Neural progenitor cell (in vitro differentiated cells): ENCODE measurements around the gene DIAPH3. TPM values are rescaled to one million over a fixed set of nuclear protein-coding genes. Genes with fewer than 3 reads are reported as not detected.

Source experiments
- DNase-seq: peaks from one replicate; pipeline ENCODE4 v3.0.0-alpha.2; 2016; ENCODE audit warnings: low spot score
- H2AFZ ChIP-seq: fragments of 200-600 bp; sonication (generic); replicated peaks from 2 replicates; pipeline ENCODE4 v1.6.1; 2016; ENCODE audit warnings: antibody characterized with exemption
- H3F3A ChIP-seq: fragments of 200-600 bp; sonication (generic); 2 replicates; pipeline ENCODE4 v1.6.1; 2016; ENCODE audit warnings: antibody characterized with exemption, low read depth
- H3K27ac ChIP-seq: fragments of 200-600 bp; sonication (generic); 2 replicates; pipeline ENCODE4 v1.5.1; 2016; ENCODE audit warnings: mild to moderate bottlenecking
- H3K27me3 ChIP-seq: fragments of 200-600 bp; sonication (generic); 2 replicates; pipeline ENCODE4 v1.6.1; 2016; ENCODE audit warnings: mild to moderate bottlenecking, moderate library complexity
- H3K36me3 ChIP-seq: fragments of 200-600 bp; sonication (generic); 2 replicates; pipeline ENCODE4 v1.5.1; 2016
- H3K4me1 ChIP-seq: fragments of 200-600 bp; sonication (generic); 2 replicates; pipeline ENCODE4 v1.6.1; 2016; ENCODE audit warnings: mixed run types
- H3K4me2 ChIP-seq: fragments of 200-600 bp; sonication (generic); 2 replicates; pipeline ENCODE4 v1.6.1; 2016
- H3K4me3 ChIP-seq: fragments of 200-600 bp; sonication (generic); 2 replicates; pipeline ENCODE4 v1.5.1; 2016
- H3K79me2 ChIP-seq: fragments of 200-600 bp; sonication (generic); 2 replicates; pipeline ENCODE4 v1.6.1; 2016; ENCODE audit warnings: low read depth
- H3K9ac ChIP-seq: fragments of 200-600 bp; sonication (generic); 2 replicates; pipeline ENCODE4 v1.6.1; 2016
- H3K9me3 ChIP-seq: fragments of 200-600 bp; sonication (generic); 2 replicates; pipeline ENCODE4 v1.5.1; 2016; ENCODE audit warnings: low read depth
- H4K20me1 ChIP-seq: fragments of 200-600 bp; sonication (generic); 2 replicates; pipeline ENCODE4 v1.6.1; 2016; ENCODE audit warnings: low read depth
- H3K27ac Mint-ChIP-seq: 3 replicates; pipeline ENCODE4 v1.8.0; 2021; ENCODE audit warnings: mixed read lengths
- H3K27me3 Mint-ChIP-seq: 2 replicates; pipeline ENCODE4 v1.8.0; 2022; ENCODE audit warnings: low read depth, mild to moderate bottlenecking, inconsistent platforms, moderate library complexity, mixed read lengths; ENCODE audit not compliant: insufficient read depth
- H3K36me3 Mint-ChIP-seq: 3 replicates; pipeline ENCODE4 v1.8.0; 2021; ENCODE audit warnings: mixed read lengths
- H3K4me1 Mint-ChIP-seq: 3 replicates; pipeline ENCODE4 v1.8.0; 2021; ENCODE audit warnings: mixed read lengths
- H3K4me3 Mint-ChIP-seq: 3 replicates; pipeline ENCODE4 v1.8.0; 2021; ENCODE audit warnings: mild to moderate bottlenecking, moderate library complexity, mixed read lengths
- H3K9me3 Mint-ChIP-seq: 3 replicates; pipeline ENCODE4 v1.8.0; 2020; ENCODE audit warnings: mixed read lengths
- CTCF ChIP-seq: fragments of 200-600 bp; sonication (generic); IDR thresholded peaks from 2 replicates; pipeline ENCODE4 v1.5.1; 2017; ENCODE audit warnings: antibody characterized with exemption, mild to moderate bottlenecking
- EZH2 ChIP-seq: fragments of 200-600 bp; sonication (generic); IDR thresholded peaks from 2 replicates; pipeline ENCODE4 v1.6.1; 2017; ENCODE audit warnings: antibody characterized with exemption, mild to moderate bottlenecking, moderate library complexity
- EZH2phosphoT487 ChIP-seq: fragments of 200-600 bp; sonication (generic); IDR thresholded peaks from 2 replicates; pipeline ENCODE4 v1.6.1; 2017; ENCODE audit warnings: antibody characterized with exemption
- total RNA-seq: library from RNA; depleted of rRNA; stranded (reverse); fragments of >200 nt; gene quantifications from 2 replicates; pipeline ENCODE4 v1.2.3, GENCODE V29; 2015; ENCODE audit warnings: low replicate concordance

The DIAPH3 gene
- total RNA-seq, 1 donor from 2014 or later = 51.5 TPM

DNA sequence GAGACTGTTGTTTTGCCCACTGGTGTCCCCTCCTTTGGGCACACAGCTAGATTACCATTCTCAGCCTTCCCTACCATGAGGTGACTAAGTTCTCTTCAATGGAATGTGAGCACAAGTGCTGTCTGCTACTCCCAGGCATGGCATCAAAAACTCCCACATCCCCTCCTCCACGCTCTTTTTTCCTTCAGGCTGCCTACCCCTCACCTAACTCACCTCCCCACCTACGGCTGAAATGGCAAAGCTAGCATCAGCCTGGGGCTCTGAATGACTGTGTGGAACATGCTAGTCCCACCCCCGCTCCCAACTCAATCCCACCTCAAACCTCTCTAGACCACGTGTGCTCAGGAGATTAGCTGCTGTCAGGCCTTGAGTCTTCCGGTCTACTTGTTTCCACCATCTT lies 512.2 kb downstream of the DIAPH3 start:
- Histone ChIP-seq H3K4me3 (no peak overlapping the region), H3K27me3 (no peaks in the 10 kb centered on the region), H3K9me3 (no peaks in the 10 kb centered on the region), H3K4me1 (no peaks in the 10 kb centered on the region), H3K79me2 (no peaks in the 10 kb centered on the region), H3K36me3 (no peaks in the 10 kb centered on the region), H3F3A (no peaks in the 10 kb centered on the region), H3K27ac (no peak overlapping the region), H2AFZ (no peak overlapping the region), H3K4me2 (no peak overlapping the region), H3K9ac (no peak overlapping the region), H4K20me1 (no peaks in the 10 kb centered on the region)
- Mint-ChIP-seq H3K27me3 (peaks cover 6% of the 10 kb centered on the region), H3K4me1 (peaks cover 4% of the 10 kb centered on the region), H3K9me3 (no peaks in the 10 kb centered on the region), H3K27ac (no peak overlapping the region), H3K4me3 (no peak overlapping the region), H3K36me3 (no peaks in the 10 kb centered on the region)
- no peak for DNase-seq
- TF ChIP-seq CTCF = no peak
- no peak for TF ChIP-seq EZH2phosphoT487
- TF ChIP-seq EZH2 = no peak

DNA sequence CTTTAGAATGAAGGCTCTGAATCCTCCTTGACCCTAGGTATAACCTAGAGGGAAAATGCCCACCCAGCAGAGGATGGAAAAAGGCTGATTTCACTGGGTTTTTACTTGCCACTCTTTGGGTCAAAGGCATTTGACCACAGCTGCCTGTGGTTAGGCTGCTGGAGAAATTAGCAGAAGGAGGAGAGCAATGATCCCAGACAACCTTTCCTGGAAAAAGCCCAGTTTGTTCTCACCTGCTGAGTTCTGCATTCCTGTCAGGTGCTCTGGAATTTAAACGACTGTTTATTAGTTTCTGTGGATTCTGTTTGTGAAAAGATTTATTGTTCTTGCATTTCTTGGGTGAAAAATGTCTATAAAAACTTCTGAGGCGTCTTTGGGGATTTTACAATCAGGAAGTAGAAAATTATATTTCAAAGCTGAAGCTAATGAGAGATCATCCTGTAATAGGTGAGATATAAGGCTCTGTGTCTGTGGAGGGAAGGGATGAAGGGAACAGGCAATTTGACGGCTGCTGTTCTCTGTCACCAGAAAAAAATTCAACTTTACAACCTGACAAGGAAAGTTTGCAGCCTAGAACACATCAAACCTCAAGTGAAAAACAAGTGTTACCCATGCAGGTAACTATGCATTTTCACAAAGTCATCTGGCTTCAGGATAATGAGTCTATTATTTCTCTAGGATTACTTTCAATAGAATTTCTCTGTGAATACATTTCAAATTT lies 519.7 kb downstream of the DIAPH3 start:
- Histone ChIP-seq H4K20me1 (no peaks in the 10 kb centered on the region), H3K9me3 (no peaks in the 10 kb centered on the region), H3K9ac (no peak overlapping the region), H3K4me3 (no peak overlapping the region), H3F3A (no peaks in the 10 kb centered on the region), H2AFZ (no peak overlapping the region), H3K79me2 (no peaks in the 10 kb centered on the region), H3K4me2 (no peak overlapping the region), H3K4me1 (no peaks in the 10 kb centered on the region), H3K36me3 (no peaks in the 10 kb centered on the region), H3K27ac (no peak overlapping the region), H3K27me3 (no peaks in the 10 kb centered on the region)
- no peak for TF ChIP-seq EZH2
- no peak for TF ChIP-seq EZH2phosphoT487
- TF ChIP-seq CTCF = no peak
- Mint-ChIP-seq H3K27me3 (no peaks in the 10 kb centered on the region), H3K4me1 (peaks cover 9% of the 10 kb centered on the region), H3K36me3 (no peaks in the 10 kb centered on the region), H3K9me3 (peaks cover 3% of the 10 kb centered on the region), H3K4me3 (no peak overlapping the region), H3K27ac (no peak overlapping the region)
- DNase-seq = no peak

DNA sequence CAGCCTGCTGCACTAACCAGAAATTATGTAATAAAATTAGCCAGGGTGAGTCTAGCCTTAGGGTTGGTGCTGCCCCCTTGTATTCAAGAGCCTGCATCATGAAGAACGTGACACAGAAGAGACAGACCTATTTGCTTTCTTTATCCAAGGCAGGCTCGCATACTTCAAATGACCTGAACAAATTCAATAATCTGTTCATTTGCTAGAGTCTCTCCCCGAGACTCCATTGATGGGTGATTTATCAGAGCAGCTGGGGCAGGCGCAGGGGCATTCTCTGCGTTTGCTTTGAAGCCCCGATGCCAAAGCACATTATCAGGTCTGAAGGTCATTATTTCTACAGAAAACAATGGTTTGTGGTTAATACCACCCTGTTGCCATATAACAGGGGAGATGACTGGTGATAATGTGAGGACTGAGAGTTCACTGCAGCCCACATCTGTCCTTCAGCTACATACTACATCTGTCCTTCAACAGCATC lies 520.3 kb downstream of the DIAPH3 start:
- no peak overlapping the region for H3K4me3 Mint-ChIP-seq
- no peak for DNase-seq
- Histone ChIP-seq H4K20me1 (no peaks in the 10 kb centered on the region), H3K9ac (no peak overlapping the region), H3K4me3 (no peak overlapping the region), H2AFZ (no peak overlapping the region), H3F3A (no peaks in the 10 kb centered on the region), H3K36me3 (no peaks in the 10 kb centered on the region), H3K4me2 (no peak overlapping the region), H3K27me3 (no peaks in the 10 kb centered on the region), H3K4me1 (no peaks in the 10 kb centered on the region), H3K27ac (no peak overlapping the region), H3K9me3 (no peaks in the 10 kb centered on the region), H3K79me2 (no peaks in the 10 kb centered on the region)
- H3K4me1 Mint-ChIP-seq = peaks cover 9% of the 10 kb centered on the region
- H3K36me3 Mint-ChIP-seq = no peaks in the 10 kb centered on the region
- H3K27ac Mint-ChIP-seq = no peak overlapping the region
- H3K9me3 Mint-ChIP-seq = peaks cover 3% of the 10 kb centered on the region
- TF ChIP-seq CTCF = no peak
- no peak for TF ChIP-seq EZH2
- TF ChIP-seq EZH2phosphoT487 = no peak
- no peaks in the 10 kb centered on the region for H3K27me3 Mint-ChIP-seq
